Colon (tissue), 2 donors: Measurements from ENCODE around the gene VGLL3.
"Not testable (repeated sequence)": the region's sequence is repeated elsewhere in the genome, so short reads cannot be mapped to it uniquely, and the experiment has no call there.

ENCODE experiments used
- FAIRE-seq: peaks from 2 replicates; lab custom pipeline; 2012; peaks lifted over from hg19 to GRCh38; lab: Jason Lieb, UNC
- donor health status: control.
- donor health status: control.

VGLL3 gene

DNA sequence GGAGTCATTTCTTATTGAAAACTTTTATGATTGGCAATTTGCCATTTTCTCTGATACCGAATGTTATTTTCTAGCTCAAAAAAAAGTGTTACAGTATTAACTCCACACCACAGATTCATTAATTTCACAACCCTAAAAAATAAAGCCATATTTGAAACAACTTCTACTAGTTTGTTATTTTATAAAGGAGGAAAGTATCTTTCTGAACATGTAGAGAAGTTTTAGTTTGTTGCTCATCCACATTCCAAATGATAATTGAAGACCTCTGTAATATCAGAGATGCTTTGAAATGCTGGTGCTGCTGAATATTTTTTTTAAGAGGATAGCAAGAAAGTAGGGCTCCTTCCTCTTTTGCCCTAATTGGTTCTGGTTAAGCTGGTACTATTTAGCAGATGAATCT lies 1.9 kb downstream of the VGLL3 start:
- FAIRE-seq, result no peak

DNA sequence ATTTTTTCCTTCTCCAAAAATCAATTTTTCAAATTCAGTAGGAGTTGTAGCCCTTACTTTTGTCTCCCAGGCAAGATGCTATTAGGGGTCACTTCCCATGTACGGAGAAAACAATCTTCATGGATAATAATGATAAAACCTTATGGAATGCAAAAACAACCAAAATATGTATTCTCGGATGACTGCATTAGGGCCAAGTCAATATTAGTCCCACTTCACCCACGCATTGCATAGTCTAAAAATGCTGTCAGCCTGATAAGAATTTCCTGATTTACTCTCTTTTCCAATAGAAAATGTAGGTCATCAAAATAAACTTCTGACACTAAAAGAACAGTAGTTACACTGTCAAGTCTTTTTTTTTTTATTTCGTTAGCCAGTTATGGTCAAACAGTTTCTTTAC lies 2.7 kb downstream of the VGLL3 start:
- FAIRE-seq, result no peak

DNA sequence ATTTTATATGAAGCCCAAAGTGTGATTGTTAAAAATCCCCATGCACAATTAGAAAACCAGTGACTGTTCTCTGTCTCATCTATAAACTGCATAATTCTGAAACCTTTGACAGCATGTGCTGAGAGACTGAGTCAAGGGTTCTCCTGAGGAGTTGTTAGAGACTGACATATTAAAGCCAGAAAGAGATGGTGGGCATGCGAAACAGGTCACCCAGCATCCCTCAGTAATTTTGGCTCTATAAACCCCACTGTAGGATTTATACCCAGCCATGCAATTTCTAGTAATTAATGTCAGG lies 3.6 kb downstream of the VGLL3 start:
- FAIRE-seq, result no peak

DNA sequence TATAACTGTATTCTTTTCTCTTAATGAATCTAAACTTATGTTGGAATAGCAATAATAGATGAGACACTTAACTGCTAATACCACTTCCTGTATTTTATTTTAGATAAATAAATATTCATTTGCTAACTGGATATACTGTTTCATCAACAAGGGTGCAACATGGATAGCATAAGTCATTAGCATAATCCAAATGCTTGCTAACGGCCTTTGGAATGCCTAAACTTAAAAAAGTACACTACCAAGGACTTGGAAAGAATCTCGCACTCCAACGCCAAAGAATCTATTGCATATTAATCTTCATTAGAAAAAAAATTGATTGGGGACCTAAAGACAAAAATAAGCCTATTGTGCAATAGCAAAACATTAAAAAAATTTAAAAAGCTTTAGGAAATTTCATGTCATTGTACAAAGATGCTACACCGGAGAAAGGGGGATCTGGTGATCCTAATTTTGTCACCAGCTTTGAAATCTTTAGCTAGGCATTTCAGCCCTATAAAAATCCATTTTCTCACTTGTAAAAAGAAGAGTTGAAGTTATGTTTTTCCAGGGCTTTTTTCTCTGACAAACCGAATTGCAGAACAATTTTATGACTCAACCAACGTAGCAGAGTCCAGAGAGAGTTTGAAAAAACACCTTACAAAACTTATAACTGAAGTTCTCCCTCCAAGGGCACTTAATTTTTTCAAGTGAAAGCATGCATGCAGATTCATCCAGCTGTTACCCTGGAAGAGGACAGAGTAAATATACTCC lies 4.1 kb downstream of the VGLL3 start:
- FAIRE-seq, result no peak

DNA sequence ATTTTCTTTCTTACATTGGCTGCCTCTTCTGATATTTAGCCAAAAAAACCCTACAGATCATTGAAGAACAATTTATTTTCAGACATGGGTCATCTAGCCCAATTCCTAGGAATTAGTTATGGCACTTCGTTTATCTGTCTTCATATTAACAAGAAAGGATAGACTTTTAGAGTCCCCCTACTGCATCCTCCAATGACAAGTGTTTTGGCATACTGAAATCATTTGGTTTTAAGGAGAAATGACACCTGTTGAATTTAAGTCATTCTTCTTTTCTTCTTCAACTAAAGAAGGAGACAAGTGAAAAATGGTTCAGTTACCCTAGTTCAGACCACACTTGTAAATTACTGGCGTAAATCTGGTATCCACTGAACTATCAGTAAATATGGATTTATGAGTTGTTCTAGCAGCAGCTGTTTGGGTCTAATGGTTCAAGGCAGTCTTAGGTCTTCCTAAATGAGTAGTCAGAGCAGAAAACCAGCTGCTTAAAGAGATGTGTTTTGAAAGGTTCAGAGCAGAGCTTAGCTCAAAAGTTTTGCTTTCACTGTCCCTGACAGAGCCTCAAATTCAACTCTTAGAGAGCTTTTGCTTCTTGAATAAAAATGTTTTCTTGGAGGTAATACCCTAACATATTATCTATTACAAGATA lies 5.6 kb downstream of the VGLL3 start:
- no peak for FAIRE-seq

DNA sequence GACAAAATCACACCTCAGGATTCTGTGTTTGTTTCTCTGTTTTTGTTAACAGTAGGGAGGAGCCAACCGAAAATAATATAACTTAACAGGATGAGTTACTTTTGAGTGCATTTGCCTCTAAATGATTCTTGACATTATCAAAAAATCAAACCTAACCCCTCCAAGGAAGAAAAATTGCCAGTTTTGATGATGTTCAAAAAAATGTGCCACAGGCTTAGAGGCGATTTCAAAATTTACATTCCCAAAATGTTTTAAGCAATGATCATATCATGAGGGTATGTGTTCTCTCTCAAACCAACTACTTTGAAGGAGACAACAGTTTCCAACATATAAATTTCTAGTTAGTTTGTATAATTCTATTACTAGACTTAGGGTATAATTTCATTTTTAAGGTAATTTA lies 6.7 kb downstream of the VGLL3 start:
- no peak for FAIRE-seq

DNA sequence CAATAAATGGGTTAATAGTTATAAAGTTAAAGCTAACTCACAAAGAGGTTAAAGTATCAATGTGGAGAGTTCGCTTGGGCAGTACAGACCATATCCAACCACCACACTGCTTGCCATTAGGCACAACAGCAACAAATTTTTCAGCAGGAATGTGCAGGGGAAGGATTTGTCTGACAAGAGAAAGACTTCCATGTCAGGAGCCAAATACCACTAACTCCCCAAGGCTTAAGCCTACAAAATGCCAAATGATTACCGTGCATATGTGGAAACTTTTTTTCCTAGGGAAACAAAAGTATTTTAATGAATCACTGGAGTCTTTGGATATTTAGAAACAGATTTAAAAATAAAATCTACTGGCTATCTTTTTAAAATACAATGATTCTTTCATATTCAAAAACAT lies 8.1 kb downstream of the VGLL3 start:
- no peak for FAIRE-seq

DNA sequence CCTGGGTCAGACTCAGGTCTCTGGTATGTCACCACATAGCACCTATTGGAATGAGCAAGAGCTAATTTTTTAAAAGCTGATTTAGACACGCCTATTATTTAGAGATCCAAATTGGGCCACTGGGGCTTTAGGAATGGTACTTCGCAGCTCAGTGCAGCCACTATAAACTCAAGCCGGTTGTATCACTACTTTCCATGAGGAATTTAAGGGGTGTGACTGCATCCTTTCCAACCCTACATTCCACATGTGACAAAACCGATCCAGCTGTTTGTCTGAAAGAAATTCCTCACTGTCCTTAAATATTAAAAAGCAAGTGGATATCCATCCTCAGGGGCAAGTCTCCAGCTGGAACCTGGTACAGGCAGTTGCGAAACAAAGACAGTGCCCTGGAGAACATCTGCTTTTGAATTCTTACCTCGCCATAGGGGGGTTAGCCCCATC lies 12.8 kb downstream of the VGLL3 start:
- no peak for FAIRE-seq

DNA sequence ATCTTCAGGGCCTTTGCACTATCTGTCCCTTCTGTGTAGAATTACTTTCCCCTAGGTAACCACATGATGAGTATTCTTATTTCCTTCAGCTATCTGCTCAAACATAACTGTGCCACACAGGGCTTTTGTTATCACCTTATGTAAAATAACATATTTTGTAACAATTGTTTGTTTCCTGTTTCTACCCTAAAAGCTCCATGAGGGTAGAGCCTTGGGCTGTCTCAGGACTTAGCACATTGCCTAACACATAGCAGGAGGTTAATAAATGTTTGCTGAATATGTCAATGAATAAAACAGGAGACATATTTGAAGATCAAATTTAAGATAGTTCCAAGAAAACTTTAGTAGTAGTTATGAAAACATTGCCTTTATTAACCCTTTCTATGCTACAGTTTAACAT lies 14.7 kb downstream of the VGLL3 start:
- no peak for FAIRE-seq

DNA sequence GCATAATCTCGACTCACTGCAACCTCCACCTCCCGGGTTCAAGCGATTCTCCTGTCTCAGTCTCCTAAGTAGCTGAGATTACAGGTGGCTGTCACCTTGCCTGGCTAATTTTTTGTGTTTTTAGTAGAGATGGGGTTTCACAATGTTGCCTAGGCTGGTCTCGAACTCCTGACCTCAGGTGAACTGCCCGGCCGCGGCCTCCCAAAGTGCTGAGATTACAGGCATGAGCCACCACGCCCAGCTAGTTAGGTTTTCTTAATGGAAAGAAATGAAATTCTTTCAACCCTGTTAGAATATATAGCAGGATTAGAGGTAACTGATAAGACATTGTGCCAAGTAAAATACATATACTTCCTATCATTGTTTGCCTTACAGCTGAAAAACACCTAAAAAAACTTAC lies 16.8 kb downstream of the VGLL3 start:
- not testable (repeated sequence) for FAIRE-seq

DNA sequence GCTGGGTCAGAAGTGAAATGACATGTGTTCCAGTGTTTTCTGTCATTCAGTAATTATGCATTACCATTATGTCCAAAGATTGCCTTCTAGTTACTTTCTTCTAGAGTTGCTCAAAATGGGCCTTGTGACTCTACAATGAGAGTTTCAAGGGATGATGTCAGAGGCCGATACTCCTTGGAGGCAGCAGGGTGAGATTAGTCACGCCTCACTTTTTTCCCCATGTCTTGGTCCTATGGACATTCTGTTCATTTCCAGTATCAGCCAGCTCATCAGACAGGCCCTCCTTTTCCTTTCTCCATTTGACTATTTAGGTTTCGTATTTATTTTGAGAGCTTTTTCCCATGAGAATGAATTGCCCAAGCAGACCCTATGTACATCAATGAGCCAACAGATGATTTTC lies 17.5 kb downstream of the VGLL3 start:
- FAIRE-seq, result no peak

DNA sequence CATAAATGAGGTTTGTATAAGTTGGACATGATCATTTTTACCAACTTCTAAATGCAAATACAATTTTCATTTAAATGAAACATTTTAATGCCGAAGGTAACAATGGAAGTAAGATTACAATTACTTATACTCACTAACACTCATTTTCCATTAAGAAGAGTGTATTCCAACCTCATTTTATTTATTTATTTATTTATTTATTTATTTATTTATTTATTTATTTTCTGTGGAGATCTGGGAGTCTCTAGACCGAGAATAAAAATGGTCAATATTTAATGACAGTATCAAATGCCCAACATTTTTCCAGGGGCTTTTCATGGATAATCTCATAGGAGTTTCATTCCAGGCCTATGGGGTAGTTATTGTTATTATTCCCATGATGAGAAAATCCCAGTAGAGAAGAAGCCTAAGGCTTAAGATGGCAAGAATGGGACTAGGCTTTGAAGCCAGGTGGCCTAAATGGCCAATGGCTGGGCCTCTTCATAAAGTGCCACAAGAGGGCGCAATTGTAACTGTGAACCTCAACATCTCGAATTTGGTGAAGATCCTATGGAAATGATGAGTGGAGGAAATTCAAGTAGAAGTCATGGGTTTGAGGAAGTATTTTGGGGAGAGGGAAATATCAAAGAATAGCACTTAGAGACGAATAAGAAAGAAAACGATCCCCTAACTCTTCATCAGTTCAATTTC lies 21.3 kb downstream of the VGLL3 start:
- FAIRE-seq, result no peak

DNA sequence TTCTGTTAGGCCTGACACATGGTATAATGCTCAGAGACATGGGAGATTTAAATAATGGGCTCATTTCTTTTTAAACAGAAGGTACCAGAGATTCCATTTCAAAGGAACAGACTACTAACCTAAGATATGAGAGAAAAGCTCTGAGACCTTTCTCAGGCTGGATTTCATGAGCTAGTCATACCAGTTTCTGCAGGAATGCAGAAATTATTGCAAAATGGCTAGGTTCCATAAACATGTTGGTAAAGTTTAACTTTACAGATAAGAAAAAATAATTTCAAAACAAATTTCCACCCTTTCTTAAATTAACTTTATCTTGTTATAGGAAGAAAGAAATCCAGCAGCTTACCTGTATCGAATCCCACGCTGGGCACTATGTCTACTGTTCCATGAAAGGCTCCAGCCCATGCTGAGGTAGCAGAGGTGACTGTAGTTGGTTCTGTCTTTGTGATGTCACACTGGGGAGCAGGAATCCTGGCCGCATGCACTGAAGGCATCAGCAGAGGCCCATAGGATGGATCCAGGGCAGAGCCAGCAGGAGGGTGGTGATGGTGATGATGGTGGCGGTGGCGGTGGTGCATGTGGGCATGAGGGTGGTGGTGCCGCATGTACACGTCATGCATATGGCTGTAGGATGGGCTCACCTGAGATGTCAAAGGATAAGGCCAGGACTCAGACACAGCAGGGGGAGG lies 22.6 kb downstream of the VGLL3 start:
- no peak for FAIRE-seq

DNA sequence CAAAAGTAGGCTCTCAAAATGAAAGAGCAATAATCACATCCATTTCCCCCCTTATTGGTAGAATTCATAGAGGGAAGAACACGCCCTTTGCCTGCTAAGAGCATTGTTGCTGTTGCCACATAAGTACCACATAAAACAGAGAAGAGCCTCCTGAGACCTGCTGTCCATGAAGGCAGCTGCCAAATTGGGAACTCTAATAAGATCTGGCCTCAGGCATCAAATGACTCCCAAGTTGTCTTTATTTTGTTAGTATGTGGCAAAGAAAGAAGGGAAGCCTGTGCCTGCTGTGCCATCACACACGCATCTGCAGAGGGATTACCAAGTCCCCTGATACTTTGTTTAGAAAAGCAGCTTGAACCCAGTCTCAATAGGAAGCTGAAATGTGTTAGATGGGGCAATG lies 23.9 kb downstream of the VGLL3 start:
- FAIRE-seq, result no peak

DNA sequence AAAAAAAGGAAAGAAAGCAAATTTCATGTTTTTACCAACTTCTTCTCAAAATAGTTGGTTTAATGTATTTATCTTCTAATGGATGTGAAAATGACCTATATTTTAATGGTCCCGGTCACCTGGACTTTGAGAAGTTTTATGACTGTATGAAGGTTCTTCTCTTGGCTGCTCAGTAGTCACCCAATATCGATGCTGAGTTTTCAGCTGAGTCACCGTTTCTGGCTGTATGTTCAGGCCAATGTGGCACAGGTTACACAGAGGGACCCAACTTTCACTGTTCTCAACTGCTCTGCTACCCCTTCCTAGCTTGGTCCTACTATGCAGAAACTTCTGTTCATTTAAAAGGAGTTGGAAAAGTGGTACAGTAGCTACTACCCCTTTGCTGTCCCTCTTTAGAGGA lies 25.8 kb downstream of the VGLL3 start:
- no peak for FAIRE-seq

DNA sequence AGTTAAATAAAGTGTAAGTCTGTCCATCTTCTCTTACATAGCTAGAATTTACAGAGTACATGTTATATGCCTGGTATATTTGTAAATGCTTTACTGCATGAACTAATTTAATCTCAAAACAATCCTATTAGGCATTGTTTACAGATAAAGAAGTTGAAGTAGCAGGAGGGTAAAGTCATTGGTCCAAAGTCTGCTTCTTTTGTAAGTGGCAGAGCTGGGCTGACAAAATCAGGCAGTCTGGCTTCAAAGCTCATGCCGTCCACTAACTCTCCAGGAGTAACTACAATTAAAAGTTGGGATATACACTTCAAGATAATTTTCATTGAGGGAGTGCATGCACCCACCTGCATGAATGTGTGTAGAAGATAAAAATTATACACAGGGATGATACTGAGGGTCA lies 27.3 kb downstream of the VGLL3 start:
- FAIRE-seq, result no peak

DNA sequence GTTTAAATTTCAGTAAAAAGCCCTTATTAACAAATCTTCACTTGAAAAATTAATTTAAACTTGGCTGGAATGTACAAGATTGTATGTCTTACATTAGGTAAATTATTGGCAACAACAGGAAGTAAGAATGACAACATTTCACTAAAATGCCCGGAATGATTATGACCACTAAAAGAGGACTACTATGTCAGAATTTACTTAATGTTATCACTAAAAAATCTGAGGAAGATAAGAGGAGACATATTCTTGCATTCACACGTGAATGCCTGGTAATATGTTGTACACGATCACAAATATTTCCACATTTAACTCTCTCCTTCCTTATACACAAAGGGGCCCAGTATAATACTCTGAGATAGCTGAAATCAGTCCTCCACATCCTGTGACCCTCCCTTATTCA lies 29.7 kb downstream of the VGLL3 start:
- FAIRE-seq, result no peak

DNA sequence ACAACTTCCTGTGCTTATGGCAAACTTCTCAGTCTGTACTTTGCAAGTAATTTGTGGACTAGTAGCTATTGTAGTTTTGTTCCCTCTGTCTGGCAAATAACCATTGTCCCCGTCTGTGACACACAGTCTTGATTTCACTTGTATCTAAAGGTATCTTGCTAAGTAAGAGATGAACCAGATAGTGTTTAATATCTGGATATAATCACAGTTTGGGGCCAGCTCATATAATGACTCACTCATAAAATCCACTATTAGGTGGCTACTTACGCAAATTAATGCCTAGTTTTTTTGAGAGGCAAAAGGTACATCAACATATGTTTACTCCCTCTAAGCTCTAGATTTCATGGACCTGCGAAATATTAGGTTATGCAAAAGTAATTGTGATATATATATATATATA lies 30.4 kb downstream of the VGLL3 start:
- no peak for FAIRE-seq

DNA sequence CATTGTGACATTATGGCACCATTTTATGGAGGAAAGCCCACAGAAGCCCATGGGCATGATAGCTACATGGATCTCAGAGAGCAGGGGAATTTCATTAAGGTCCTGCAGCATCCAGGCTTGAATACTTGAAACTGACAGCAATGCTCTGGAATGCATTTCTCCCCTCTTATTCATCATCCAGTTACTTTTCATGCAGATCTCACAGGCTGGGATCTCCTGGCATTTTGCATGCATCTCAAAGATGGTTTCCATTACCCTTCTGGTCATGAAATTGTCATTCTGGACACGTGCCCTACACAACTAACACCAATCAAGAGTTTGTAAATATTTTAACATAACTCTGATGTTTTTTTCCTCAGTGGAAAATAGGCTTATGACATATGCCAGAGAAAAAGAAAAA lies 32.4 kb downstream of the VGLL3 start:
- FAIRE-seq, result no peak

DNA sequence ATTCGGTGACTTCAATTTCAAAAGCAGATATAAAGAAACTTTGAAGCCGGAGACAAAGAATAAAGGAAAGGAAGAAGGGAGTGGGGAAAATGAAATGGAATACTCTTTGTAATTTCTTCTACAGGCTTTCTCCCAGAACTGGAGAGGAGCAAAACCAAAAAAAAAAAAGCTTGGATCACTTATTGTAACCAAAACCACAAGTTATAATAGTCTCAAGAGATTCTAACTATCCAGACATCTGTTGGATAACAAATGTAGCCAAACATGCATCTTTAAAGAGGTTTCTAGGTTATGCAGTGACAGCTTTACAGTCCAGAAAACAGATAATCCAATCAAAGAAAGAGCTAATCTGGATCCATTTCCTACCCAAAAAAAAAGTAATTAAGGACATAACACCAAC lies 36.2 kb downstream of the VGLL3 start:
- FAIRE-seq, result no peak

DNA sequence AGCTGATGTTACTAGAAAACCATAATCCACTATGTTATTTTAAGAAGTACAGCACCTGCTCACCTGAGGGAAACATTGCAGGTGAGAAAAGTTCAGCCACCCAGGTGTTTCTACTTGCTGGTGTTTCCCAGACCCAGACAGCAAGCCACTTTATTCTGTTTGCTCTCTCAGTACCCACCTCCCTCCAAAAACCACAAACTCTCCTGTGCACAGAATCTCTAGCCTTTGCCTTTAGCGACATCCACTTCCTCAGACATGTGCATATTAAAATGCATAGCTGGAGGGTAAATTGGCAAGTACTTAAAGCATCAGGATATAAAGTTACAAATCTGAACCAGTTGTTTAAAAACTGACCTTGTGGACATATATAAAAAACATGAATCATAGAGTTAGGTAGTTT lies 36.7 kb downstream of the VGLL3 start:
- no peak for FAIRE-seq

DNA sequence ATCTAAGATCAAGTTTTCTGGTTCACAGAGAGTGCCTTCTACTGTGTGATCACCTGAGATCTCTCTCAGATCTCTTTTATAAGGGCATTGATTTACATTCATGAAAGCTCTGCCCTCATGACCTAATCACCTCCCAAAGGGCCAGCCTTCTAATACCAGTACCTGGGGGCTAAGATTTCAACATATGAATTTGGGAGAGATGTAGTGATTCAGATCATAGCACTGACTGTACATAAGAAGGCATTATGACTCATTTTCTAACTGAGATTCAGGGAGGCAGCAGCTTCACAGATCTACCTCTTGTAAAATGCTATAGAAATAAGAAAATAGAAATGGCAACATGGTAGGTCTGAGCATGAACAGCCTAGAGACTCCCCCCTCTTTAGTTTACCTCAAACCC lies 39.6 kb downstream of the VGLL3 start:
- no peak for FAIRE-seq

DNA sequence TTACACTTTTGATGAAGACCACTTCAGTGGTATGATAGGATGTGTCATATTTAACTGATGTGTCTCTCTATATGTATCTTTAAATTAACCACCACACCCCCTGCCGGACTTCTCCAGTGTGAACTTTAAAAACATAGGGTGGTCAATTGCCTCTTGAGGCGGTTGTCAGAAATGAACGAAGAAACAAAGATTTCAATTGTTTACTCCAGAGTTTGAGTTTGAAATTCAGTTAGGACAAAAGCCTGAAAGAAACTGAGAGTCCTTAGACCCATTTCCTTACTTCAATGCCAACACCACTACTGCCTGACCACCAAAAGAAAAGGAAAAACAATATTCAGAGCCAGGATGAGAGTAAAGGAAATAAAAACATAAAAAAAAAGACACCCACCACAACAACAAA lies 40.2 kb downstream of the VGLL3 start:
- FAIRE-seq, result no peak
